Measurements from ENCODE around the gene SCGB1D4. TPM values are rescaled to one million over a fixed set of nuclear protein-coding genes. Genes with fewer than 3 reads are reported as not detected.
A peak's percentile ranks its signal among the peaks of the same experiment; 100 is the strongest.
"Not testable (repeated sequence)": the region's sequence is repeated elsewhere in the genome, so short reads cannot be mapped to it uniquely, and the experiment has no call there.

SCGB1D4 gene, protein sequence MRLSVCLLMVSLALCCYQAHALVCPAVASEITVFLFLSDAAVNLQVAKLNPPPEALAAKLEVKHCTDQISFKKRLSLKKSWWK
- not detected for total RNA-seq

DNA sequence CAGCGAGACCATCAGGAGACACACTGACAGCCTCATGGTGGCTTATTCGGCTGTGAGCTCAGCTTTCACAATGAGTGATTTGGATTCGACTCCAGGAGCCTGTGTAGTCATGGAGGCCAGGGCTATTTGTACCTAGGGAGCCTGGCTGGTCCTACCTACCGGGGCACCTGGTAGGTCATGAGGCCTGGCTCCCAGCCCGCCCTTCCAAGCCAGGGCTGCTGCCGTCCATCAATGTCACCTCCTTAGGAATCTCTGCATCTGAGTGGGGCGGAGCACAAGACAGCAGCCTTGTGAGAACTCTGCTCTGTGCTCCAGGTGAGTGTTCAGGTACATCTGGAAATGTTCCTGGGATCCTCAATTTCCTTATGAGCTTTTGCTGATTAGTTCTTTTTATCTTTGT, at the start of gene SCGB1D4:
Gene SCGB1D4, minus strand, starts transcription at position 101 of the 400 bp plus-strand sequence. Its CDS starts 65 bp downstream, at position 36.
- Histone ChIP-seq H3K9me3 (ENCODE audit: low read depth, low read length) (no peaks in the 10 kb centered on the region), H3K4me1 (ENCODE audit: insufficient read depth, low read length) (no peaks in the 10 kb centered on the region), H3K4me3 (ENCODE audit: low read length) (no peak within 1 kb of the TSS), H3K27me3 (ENCODE audit: insufficient read depth, low read length) (peaks cover 3% of the 10 kb centered on the region)

DNA sequence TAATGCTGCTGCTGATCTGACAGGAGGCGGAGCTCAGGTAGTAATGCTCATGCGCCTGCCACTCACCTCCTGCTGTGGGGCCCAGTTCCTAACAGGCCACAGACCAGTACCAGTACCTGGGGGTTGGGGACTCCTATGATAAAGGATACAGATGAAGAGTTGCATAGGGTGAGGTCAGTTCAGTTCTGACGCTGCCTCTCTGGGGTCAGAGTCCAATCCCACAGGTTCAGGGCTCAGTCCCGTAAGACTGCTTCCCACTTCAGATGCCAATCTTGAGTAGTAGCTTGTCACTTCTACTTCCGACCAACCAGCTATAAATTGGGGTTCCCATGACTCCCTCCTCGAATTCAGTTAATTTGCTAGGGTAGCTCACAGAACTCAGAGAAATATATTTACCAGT, 47.0 kb upstream of the SCGB1D4 start:
- Histone ChIP-seq H3K4me1 (ENCODE audit: insufficient read depth, low read length) (peaks cover 34% of the 10 kb centered on the region), H3K27me3 (ENCODE audit: insufficient read depth, low read length) (no peaks in the 10 kb centered on the region), H3K4me3 (ENCODE audit: low read length) (no peak overlapping the region), H3K9me3 (ENCODE audit: low read depth, low read length) (no peaks in the 10 kb centered on the region)

DNA sequence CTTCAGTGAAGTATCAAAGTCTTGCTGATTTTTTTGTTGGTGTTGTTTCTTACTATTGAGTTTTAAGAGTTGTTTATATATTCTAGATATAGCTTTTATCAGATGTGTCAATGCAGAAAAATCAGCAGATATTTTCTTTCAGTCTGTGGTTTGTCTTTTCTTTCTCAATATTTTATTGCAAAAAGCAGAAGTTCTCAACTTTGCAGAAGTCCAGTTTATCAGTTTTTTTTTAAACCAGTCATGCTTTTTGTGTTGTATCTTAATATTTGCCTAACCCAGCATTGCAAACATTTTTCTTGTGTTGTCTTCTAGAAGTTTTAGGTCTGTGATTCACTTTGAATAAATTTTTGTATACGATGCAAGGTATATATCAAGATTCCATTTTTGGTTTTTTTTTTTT, 45.3 kb upstream of the SCGB1D4 start:
- no peak overlapping the region for H3K4me3 ChIP-seq (ENCODE audit: low read length)
- H3K9me3 ChIP-seq (ENCODE audit: low read depth, low read length) = no peaks in the 10 kb centered on the region
- H3K4me1 ChIP-seq (ENCODE audit: insufficient read depth, low read length) = peaks cover 46% of the 10 kb centered on the region
- no peaks in the 10 kb centered on the region for H3K27me3 ChIP-seq (ENCODE audit: insufficient read depth, low read length)

DNA sequence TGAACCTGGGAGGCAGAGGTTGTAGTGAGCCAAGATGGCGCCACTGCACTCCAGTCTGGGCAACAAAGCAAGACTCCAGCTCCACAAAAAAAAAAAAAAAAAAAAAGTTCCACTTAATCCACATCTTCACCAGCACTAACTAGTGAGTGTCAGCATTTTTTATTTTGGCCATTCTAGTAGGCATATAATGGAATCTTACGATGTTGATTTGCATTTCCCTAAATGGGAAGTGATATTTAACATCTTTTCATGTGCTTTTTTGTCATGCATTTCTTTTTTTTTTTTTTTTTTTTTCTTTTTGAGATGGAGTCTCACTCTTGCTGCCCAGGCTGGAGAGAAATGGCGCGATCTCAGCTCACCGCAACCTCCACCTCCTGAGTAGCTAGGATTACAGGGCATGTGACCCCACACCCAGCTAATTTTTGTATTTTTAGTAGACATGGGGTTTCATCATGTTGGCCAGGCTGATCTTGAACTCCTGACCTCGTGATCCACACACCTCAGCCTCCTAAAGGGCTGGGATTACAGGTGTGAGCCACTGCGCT, 44.8 kb upstream of the SCGB1D4 start:
- H3K9me3 ChIP-seq (ENCODE audit: low read depth, low read length); H3K27me3 ChIP-seq (ENCODE audit: insufficient read depth, low read length); H3K4me3 ChIP-seq (ENCODE audit: low read length): not testable (repeated sequence)
- peaks cover 51% of the 10 kb centered on the region for H3K4me1 ChIP-seq (ENCODE audit: insufficient read depth, low read length)

DNA sequence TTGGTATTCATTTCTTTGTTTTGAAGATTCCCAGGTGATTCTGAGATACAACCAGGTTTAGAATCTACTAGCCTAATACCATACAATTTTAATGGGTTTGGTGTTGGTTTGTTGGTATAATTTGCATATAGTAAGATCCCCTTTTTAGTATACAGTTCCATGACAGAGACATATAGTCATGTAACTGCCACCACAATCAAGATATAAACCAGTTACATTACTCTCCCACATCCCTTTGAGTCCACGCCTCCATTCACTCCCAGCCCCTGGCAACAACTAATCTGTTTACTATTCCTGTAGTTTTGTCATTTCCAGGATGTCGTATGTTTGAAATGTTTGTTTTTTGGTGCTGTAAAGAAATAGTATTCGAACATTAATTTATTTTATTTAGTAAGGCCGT, 42.7 kb upstream of the SCGB1D4 start:
- peaks cover 68% of the 10 kb centered on the region for H3K4me1 ChIP-seq (ENCODE audit: insufficient read depth, low read length)
- no peak overlapping the region for H3K4me3 ChIP-seq (ENCODE audit: low read length)
- H3K27me3 ChIP-seq (ENCODE audit: insufficient read depth, low read length) = no peaks in the 10 kb centered on the region
- no peaks in the 10 kb centered on the region for H3K9me3 ChIP-seq (ENCODE audit: low read depth, low read length)

DNA sequence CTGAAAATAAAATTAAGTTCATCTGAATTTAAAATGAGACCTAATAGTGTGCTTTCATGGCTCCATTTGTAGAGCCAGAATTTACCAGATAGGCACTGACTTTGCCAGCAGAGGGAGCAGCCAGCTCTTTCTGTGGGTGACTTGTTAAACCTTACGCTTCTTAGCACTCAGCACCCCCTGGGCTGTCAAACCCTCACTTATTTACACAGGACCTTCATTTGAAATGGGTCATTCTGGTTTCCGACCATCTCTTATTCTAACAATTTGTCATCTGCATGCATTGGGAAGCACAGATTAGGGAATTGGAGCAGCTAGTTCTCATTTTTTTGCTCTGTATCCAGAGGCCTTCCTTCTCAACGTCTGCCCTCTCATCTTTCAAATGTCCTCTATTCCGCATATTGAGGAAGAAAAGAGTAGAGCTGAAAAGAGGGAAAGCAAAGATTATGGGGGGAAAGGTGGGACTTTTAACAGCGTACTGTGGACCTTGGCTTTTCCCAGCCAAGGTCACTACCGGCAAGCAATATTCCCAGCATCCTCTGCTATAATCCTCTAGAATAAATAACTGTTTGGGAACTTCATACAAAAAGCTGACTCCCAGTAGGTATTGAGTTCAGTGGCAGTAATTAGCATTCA, 41.5 kb upstream of the SCGB1D4 start:
- Histone ChIP-seq H3K4me1 (ENCODE audit: insufficient read depth, low read length) (peaks cover 61% of the 10 kb centered on the region), H3K4me3 (ENCODE audit: low read length) (no peak overlapping the region), H3K9me3 (ENCODE audit: low read depth, low read length) (no peaks in the 10 kb centered on the region), H3K27me3 (ENCODE audit: insufficient read depth, low read length) (no peaks in the 10 kb centered on the region)

DNA sequence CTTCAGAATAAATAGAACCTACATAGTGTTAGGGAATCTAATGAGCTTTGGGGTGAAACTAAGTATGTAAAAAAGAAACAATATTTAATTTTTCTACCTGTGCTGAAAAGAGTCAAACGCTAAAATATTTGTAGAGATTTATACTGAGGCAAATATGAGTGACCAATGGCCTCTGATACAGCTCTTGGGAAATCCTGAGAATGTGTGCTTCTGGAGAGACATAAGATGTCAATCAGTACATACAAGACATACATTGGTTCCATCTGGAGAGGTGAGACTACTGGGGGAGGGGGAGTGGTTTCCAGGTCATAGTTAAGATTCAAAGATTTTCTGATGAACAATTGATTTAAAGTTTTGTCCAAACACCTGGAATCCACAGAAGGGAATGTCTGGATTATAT, 39.3 kb upstream of the SCGB1D4 start:
- peak overlapping the region; percentile 63 for H3K4me3 ChIP-seq (ENCODE audit: low read length)
- no peaks in the 10 kb centered on the region for H3K27me3 ChIP-seq (ENCODE audit: insufficient read depth, low read length)
- H3K9me3 ChIP-seq (ENCODE audit: low read depth, low read length) = no peaks in the 10 kb centered on the region
- H3K4me1 ChIP-seq (ENCODE audit: insufficient read depth, low read length) = peaks cover 63% of the 10 kb centered on the region

DNA sequence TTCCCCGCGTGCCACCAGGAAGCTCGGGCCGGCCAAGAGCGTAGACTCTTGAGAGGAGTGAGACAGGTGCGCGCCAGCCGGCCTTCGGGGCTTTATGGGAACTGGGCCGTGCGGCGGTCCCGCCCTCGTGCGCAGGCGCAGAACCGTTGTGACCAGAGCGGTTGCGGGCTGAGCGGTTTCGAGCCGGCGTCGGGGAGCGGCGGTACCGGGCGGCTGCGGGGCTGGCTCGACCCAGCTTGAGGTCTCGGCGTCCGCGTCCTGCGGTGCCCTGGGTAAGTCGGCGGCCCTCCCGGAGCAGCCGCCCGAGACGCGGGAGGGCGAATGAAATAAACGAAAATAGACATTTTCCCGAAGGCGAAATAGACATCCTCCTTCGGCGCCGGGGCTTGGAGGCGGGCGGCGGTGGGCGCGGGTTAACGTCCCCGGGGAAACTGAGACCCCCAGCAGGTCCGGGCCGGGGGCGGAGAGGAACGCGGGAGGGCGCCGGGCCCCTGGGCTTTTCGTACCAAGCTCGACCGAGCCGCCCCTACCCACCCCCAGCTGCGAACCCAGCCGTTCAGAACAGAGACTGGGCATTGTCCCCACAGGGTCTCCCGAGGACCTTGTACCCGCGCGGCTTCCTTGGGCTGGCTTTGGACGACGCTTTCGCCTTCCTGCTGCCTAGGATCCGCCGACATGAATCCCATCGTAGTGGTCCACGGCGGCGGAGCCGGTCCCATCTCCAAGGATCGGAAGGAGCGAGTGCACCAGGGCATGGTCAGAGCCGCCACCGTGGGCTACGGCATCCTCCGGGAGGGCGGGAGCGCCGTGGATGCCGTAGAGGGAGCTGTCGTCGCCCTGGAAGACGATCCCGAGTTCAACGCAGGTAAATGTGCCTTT, 38.7 kb upstream of the SCGB1D4 start, which contains the start of gene ASRGL1:
Gene ASRGL1, plus strand, starts transcription at position 146 of the 879 bp plus-strand sequence. Its CDS starts 530 bp downstream, at position 676.
- Histone ChIP-seq H3K4me1 (ENCODE audit: insufficient read depth, low read length) (peaks cover 60% of the 10 kb centered on the region), H3K27me3 (ENCODE audit: insufficient read depth, low read length) (no peaks in the 10 kb centered on the region), H3K4me3 (ENCODE audit: low read length) (peak within 1 kb of the TSS; percentile 63), H3K9me3 (ENCODE audit: low read depth, low read length) (no peaks in the 10 kb centered on the region)

DNA sequence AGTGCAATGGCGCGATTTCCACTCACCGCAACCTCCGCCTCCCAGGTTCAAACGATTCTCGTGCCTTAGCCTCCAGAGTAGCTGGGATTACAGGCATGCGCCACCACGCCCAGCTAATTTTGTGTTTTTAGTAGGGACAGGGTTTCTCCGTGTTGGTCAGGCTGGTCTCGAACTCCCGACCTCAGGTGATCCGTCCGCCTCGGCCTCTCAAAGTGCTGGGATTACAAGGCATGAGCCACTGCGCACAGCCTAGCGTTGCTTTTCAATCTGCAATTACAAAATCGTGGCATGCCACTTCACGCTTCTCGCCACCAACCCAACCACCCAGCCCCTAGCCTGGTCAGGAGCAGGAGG, 38.1 kb upstream of the SCGB1D4 start:
- H3K27me3 ChIP-seq (ENCODE audit: insufficient read depth, low read length); H3K9me3 ChIP-seq (ENCODE audit: low read depth, low read length): not testable (repeated sequence)
- Histone ChIP-seq H3K4me3 (ENCODE audit: low read length) (peak overlapping the region; percentile 63), H3K4me1 (ENCODE audit: insufficient read depth, low read length) (peaks cover 55% of the 10 kb centered on the region)

DNA sequence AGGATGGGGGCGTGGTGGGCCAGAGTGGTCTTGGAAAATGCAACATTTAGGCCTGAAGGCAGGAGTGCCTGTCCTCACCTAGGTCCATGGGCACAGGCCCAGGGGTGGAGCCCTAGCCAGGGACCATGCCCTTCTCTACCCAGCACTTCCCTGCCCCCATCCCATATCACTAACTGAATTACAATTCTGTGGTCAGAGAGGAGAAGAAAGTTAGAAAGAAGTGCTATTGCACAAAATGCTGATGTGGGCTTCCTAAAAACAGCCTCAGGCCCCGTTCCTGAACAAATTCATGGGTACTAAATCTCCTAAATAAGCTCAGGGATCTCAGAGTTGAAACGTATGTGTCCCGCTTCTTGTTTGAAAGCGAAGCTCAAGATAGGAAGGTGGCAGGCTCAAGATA, 34.9 kb upstream of the SCGB1D4 start:
- Histone ChIP-seq H3K9me3 (ENCODE audit: low read depth, low read length) (no peaks in the 10 kb centered on the region), H3K27me3 (ENCODE audit: insufficient read depth, low read length) (no peaks in the 10 kb centered on the region), H3K4me1 (ENCODE audit: insufficient read depth, low read length) (peaks cover 59% of the 10 kb centered on the region), H3K4me3 (ENCODE audit: low read length) (no peak overlapping the region)

DNA sequence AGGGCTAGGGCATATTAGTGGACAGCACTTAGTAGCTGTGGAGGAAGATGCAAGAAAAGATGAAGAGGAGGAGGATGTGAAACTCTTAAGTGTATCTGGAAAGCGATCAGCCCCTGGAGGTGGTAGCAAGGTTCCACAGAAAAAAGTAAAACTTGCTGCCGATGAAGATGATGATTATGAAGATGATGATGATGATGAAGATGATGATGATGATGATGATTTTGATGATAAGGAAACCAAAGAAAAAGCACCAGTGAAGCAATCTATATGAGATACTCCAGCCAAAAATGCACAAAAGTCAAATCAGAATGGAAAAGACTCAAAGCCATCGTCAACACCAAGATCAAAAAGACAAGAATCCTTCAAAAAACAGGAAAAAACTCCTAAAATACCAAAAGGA, 32.4 kb upstream of the SCGB1D4 start:
- H3K4me3 ChIP-seq (ENCODE audit: low read length); H3K9me3 ChIP-seq (ENCODE audit: low read depth, low read length); H3K27me3 ChIP-seq (ENCODE audit: insufficient read depth, low read length): not testable (repeated sequence)
- peaks cover 49% of the 10 kb centered on the region for H3K4me1 ChIP-seq (ENCODE audit: insufficient read depth, low read length)

DNA sequence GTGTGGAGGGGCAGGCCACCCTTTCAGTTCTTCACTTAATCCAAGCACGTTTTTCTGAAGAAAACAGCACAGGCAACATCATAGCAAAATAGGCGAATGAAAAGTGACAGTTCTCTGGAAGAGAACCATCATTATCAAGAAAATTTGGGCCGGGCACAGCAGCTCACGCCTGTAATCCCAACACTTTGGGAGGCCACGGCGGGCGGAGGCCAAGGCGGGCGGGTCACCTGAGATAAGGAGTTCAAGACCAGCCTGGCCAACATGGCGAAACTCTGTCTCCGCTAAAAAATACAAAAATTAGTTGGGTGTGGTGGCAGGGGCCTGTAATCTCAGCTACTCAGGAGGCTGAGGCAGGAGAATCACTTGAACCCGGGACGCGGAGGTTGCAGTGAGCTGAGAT, 28.7 kb upstream of the SCGB1D4 start:
- H3K27me3 ChIP-seq (ENCODE audit: insufficient read depth, low read length); H3K4me3 ChIP-seq (ENCODE audit: low read length); H3K9me3 ChIP-seq (ENCODE audit: low read depth, low read length): not testable (repeated sequence)
- peaks cover 33% of the 10 kb centered on the region for H3K4me1 ChIP-seq (ENCODE audit: insufficient read depth, low read length)

DNA sequence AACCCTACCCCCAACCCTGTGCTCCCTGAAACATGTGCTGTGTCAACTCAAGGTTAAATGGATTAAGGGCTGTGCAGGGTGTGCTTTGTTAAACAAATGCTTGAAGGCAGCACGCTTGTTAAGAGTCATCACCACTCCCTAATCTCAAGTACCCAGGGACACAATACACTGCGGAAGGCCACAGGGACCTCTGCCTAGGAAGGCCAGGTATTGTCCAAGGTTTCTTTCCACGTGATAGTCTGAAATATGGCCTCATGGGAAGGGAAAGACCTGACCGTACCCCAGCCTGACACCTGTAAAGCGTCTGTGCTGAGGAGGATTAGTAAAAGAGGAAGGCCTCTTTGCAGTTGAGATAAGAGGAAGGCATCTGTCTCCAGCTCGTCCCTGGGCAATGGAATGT, 27.8 kb upstream of the SCGB1D4 start:
- H3K27me3 ChIP-seq (ENCODE audit: insufficient read depth, low read length); H3K9me3 ChIP-seq (ENCODE audit: low read depth, low read length); H3K4me3 ChIP-seq (ENCODE audit: low read length): not testable (repeated sequence)
- H3K4me1 ChIP-seq (ENCODE audit: insufficient read depth, low read length) = peaks cover 33% of the 10 kb centered on the region

DNA sequence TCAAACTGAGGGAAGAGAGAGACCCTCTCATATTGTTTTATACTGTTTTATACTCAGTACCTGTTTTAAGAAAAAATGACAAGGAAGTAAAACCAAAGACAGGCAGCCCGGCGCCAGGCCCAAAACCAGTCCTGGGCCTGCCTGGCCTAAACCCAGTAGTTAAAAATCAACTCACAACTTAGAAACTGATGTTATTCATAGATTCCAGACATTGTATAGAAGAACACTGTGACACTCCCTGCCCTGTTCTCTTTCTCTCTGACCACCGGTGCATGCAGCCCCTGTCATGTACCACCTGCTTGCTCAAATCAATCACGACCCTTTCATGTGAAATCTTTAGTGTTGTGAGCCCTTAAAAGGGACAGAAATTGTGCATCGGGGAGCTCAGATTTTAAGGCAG, 26.9 kb upstream of the SCGB1D4 start:
- peaks cover 25% of the 10 kb centered on the region for H3K4me1 ChIP-seq (ENCODE audit: insufficient read depth, low read length)
- not testable (repeated sequence) for H3K27me3 ChIP-seq (ENCODE audit: insufficient read depth, low read length); H3K9me3 ChIP-seq (ENCODE audit: low read depth, low read length); H3K4me3 ChIP-seq (ENCODE audit: low read length)

DNA sequence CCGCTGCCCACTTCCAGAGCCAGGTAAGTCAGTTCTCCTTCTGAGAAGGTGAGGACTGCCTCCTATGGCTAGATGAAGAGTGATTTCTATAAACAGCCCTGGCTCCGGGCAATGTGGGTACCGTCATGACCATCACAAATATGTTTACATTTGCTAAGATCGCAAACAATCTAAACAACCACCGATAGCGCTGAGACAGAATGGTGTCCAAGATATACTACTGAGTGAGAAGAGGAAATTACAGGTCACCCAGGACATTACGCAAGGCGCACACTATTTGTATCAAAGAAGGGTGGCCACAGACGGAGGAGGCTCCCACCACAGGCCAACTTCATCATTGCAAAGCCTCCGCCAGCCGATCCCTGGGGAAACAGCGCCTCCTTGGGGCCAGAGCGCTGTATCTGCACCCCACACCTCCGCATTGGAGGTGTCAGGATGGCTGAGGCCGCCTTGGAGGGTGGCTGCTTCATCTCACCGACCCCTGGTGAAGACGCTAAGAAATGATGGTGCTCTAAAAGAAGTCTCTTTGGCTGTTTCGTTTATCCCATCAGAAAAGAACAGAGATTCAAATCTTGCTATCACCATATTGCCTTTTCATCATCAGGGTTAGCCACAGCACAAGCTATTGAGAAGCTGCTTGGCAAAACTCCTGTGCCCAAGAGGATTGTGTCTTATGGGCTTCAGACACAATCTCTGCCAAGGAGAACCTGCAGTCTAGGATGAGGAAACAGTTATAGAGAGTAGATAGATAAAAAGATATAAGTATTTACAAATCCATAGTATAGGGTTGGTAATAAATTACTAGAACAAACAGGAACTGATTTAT, 26.1 kb upstream of the SCGB1D4 start:
- peaks cover 17% of the 10 kb centered on the region for H3K4me1 ChIP-seq (ENCODE audit: insufficient read depth, low read length)
- no peak overlapping the region for H3K4me3 ChIP-seq (ENCODE audit: low read length)
- H3K27me3 ChIP-seq (ENCODE audit: insufficient read depth, low read length) = no peaks in the 10 kb centered on the region
- no peaks in the 10 kb centered on the region for H3K9me3 ChIP-seq (ENCODE audit: low read depth, low read length)

Data from mononuclear cell (primary cell).